Measurements from ENCODE around the gene ZNF628.
A peak's percentile ranks its signal among the peaks of the same experiment; 100 is the strongest.

The ZNF628 gene

DNA sequence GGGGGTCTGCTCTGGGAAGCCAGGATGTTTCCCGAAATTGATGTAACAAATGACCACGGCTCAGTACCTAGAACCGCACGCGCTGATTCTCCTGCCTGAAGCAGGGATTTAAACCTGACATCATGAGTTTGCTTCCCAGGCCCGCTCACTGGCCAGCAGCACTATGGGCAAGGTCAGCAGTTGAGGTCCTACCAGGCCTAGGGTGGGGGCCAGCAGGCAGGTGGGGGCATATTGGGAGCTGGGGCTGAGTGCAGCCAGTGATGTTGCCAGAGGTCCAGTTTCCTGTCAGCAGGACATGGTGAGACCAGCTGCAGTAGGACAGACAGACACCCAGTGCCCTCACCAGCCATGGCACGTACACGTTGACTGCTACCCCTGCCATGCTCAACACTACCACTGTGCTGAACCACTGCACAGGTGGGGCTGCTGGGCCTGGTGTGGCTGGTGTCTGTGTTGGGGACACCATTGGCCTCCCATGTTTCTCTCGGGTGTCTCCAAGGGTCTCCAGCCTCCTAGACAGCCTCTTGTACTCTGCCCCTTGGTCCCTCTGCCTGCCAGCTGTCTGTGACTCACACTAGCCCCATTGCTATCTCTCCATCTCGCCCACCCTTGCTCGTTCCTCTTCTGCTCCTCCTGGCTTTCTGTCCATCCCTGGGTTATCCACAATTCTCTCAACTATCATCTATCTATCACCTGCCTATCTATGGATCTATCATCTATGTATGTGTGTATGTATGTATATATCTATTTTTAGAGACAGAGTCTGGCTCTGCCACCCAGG is 10.8 kb upstream of the ZNF628 start:
- Histone ChIP-seq H3K36me3 (peaks cover 2% of the 10 kb centered on the region; the same call in 1 of the 2 replicates), H3K27ac (no peak overlapping the region), H3K9me3 (ENCODE audit: severe bottlenecking) (no peaks in the 10 kb centered on the region), H3K27me3 (ENCODE audit: insufficient read depth, low read depth, severe bottlenecking) (no peaks in the 10 kb centered on the region), H3K4me3 (ENCODE audit: low read depth, low read length) (no peak overlapping the region)
- TF ChIP-seq, protein P1, sequence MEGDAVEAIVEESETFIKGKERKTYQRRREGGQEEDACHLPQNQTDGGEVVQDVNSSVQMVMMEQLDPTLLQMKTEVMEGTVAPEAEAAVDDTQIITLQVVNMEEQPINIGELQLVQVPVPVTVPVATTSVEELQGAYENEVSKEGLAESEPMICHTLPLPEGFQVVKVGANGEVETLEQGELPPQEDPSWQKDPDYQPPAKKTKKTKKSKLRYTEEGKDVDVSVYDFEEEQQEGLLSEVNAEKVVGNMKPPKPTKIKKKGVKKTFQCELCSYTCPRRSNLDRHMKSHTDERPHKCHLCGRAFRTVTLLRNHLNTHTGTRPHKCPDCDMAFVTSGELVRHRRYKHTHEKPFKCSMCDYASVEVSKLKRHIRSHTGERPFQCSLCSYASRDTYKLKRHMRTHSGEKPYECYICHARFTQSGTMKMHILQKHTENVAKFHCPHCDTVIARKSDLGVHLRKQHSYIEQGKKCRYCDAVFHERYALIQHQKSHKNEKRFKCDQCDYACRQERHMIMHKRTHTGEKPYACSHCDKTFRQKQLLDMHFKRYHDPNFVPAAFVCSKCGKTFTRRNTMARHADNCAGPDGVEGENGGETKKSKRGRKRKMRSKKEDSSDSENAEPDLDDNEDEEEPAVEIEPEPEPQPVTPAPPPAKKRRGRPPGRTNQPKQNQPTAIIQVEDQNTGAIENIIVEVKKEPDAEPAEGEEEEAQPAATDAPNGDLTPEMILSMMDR (IDR thresholded peaks at IDR 0.05; ENCODE audit: low read depth, low read length): no peak
- DNase-seq: no peak

DNA sequence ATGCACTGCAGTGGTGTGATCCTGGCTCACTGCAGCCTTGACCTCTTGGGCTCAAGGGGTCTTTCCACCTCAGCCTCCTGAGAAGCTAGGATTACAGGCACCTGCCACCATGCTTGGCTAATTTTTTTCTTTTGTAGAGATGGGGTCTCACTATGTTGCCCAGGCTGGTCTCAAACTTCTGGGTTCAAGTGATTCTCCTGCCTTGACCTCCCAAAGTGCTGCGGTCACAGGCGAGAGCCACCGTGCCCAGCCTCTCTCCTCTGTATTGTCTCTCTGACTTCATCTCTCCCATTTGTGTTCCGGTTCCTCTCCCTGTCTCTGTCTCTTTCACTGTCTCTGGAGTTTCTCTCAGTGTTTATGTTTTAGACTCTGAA is 10.2 kb upstream of the ZNF628 start:
- H3K4me3 ChIP-seq (ENCODE audit: low read depth, low read length): no peak overlapping the region
- no peak overlapping the region for H3K27ac ChIP-seq
- TF ChIP-seq, protein P1 (IDR thresholded peaks at IDR 0.05; ENCODE audit: low read depth, low read length): no peak
- no peak for DNase-seq
- peaks cover 1% of the 10 kb centered on the region; the same call in 1 of the 2 replicates for H3K36me3 ChIP-seq
- no peaks in the 10 kb centered on the region for H3K9me3 ChIP-seq (ENCODE audit: severe bottlenecking)
- no peaks in the 10 kb centered on the region for H3K27me3 ChIP-seq (ENCODE audit: insufficient read depth, low read depth, severe bottlenecking)

DNA sequence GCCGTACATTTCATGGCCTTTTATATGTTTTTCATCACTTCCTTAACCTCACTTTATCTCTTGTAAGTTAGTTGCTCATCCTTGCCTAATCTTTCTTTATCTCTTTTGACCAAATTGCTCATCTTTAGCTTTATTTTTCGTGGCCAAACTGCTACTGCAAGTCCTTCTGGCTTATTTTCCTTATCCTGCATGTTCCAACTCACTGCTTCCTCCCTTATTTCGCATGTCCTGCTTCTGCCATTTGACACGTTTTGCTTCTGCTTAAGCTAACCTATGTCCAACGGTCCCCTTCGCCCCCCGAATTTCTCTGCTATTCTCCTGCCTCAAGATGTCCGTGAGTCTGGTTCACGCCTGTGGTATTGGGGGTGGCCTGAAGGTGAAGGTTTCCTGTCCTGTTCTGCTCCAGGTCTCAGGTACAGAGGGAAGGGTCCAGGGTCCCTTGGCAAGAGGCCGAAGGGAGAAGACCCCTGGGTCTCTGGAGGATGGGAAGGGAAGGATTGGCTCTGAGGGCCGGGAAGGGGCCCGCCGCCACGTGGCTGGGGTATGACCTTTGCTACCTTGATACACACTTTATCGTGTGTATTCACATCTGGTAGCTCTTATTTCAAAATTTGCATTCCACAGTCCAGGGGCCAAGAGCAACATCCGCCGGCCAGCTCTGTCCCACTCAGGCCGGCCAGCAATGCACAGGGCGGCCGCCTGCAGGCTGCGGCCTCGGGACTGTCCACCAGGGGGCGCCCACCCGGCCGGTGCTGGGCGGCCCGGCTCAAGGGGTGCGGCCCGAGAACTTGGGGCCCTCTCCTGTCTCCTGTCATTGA is 9.0 kb upstream of the ZNF628 start:
- Histone ChIP-seq H3K27me3 (ENCODE audit: insufficient read depth, low read depth, severe bottlenecking) (no peaks in the 10 kb centered on the region), H3K4me3 (ENCODE audit: low read depth, low read length) (no peak overlapping the region), H3K9me3 (ENCODE audit: severe bottlenecking) (no peaks in the 10 kb centered on the region), H3K27ac (no peak overlapping the region), H3K36me3 (no peaks in the 10 kb centered on the region)
- DNase-seq: peak; percentile 48
- TF ChIP-seq, protein P1 (IDR thresholded peaks at IDR 0.05; ENCODE audit: low read depth, low read length): peak; percentile 85

DNA sequence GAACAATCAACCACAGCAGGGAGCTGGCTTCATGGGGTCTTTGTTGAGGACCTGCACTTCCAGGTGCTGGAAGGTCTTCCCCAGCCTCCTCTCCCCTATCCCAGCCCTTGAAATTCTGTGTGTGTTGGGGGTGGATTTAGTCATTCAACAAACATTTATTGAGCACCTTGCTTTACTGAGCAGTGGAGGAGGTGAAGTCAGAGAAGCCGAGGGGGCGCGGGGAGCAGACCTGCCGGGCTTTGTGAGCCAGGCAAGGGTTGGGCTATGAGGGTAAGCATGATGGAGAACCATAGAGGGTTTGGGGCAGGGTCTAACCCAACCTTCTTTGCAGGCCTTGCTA is 8.4 kb upstream of the ZNF628 start:
- H3K9me3 ChIP-seq (ENCODE audit: severe bottlenecking): no peaks in the 10 kb centered on the region
- no peaks in the 10 kb centered on the region for H3K27me3 ChIP-seq (ENCODE audit: insufficient read depth, low read depth, severe bottlenecking)
- no peak overlapping the region for H3K27ac ChIP-seq
- no peak for DNase-seq
- TF ChIP-seq, protein P1 (IDR thresholded peaks at IDR 0.05; ENCODE audit: low read depth, low read length): no peak
- H3K36me3 ChIP-seq: no peaks in the 10 kb centered on the region
- no peak overlapping the region for H3K4me3 ChIP-seq (ENCODE audit: low read depth, low read length)

DNA sequence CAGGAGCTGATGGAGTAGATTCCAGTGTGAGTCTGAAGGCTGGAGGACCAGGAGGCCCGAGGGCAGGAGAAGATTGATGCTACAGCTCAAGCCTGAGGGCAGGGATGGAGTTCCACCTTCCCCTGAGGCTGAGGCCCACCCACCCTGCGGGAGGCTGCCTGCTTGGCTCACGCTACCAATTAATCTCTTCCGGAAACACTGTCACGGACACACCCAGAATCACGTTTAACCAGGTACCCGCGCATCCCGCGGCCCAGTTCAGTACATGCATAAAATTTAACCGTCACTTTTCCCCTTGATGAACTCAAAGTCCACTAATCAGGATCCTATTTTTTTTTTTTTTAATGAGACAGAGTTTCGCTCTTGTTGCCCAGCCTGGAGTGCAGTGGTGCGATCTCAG is 5.2 kb upstream of the ZNF628 start:
- Histone ChIP-seq H3K27me3 (ENCODE audit: insufficient read depth, low read depth, severe bottlenecking) (no peaks in the 10 kb centered on the region), H3K36me3 (no peaks in the 10 kb centered on the region), H3K9me3 (ENCODE audit: severe bottlenecking) (no peaks in the 10 kb centered on the region), H3K27ac (no peak overlapping the region), H3K4me3 (ENCODE audit: low read depth, low read length) (no peak overlapping the region)
- TF ChIP-seq, protein P1 (IDR thresholded peaks at IDR 0.05; ENCODE audit: low read depth, low read length): no peak
- no peak for DNase-seq
